ENCODE measurements around the gene EIF4E2. TPM values are rescaled to one million over a fixed set of nuclear protein-coding genes. Genes with fewer than 3 reads are reported as not detected.
A peak's percentile ranks its signal among the peaks of the same experiment; 100 is the strongest.

Gene EIF4E2
- total and polyA plus RNA-seq, 2 experiments from 2014 or later, result 76.9 to 122 TPM

- no peak for TF ChIP-seq EZH2 (IDR thresholded peaks at IDR 0.05; ENCODE audit: borderline replicate concordance)
- no peak for TF ChIP-seq EZH2phosphoT487 (IDR thresholded peaks at IDR 0.05; ENCODE audit: low read depth, severe bottlenecking, unreplicated experiment)
- TF ChIP-seq CTCF (IDR thresholded peaks at IDR 0.05; ENCODE audit: poor library complexity), result no peak
- H3K27ac ChIP-seq, result no peak overlapping the region
- H3K9me2 ChIP-seq (replicated peaks; ENCODE audit: insufficient read depth), result no peaks in the 10 kb centered on the region
- no peak overlapping the region for H3K4me3 ChIP-seq
- no peaks in the 10 kb centered on the region for H3K27me3 ChIP-seq
- no peaks in the 10 kb centered on the region for H4K20me1 ChIP-seq (ENCODE audit: insufficient read depth, poor library complexity, severe bottlenecking)
- no peaks in the 10 kb centered on the region for H3K79me2 ChIP-seq
- no peaks in the 10 kb centered on the region for H3K9me3 ChIP-seq (ENCODE audit: low read depth)
- no peaks in the 10 kb centered on the region for H3K36me3 ChIP-seq (replicated peaks; ENCODE audit: insufficient read depth, low read depth)
- no peak overlapping the region for H3K4me2 ChIP-seq
- no peak overlapping the region for H2AFZ ChIP-seq
- no peak for DNase-seq (ENCODE audit: low spot score)
- H3K4me1 ChIP-seq (ENCODE audit: insufficient read depth), result no peaks in the 10 kb centered on the region
- 87% methylated on average over 7 of the region's 7 CpGs for WGBS (ENCODE audit: low lambda C conversion rate, missing lambda C conversion rate)
Measured at GRCh38 chr2:232571026-232571474, 20.6 kb downstream of the EIF4E2 start.

- H3K9me2 ChIP-seq (replicated peaks; ENCODE audit: insufficient read depth), result no peaks in the 10 kb centered on the region
- H3K27me3 ChIP-seq, result no peaks in the 10 kb centered on the region
- TF ChIP-seq EZH2 (IDR thresholded peaks at IDR 0.05; ENCODE audit: borderline replicate concordance) (no peak), CTCF (IDR thresholded peaks at IDR 0.05; ENCODE audit: poor library complexity) (no peak), EZH2phosphoT487 (IDR thresholded peaks at IDR 0.05; ENCODE audit: low read depth, severe bottlenecking, unreplicated experiment) (no peak)
- no peaks in the 10 kb centered on the region for H3K79me2 ChIP-seq
- H3K4me3 ChIP-seq, result no peak overlapping the region
- H3K27ac ChIP-seq, result peak overlapping the region; percentile 29
- no peaks in the 10 kb centered on the region for H3K36me3 ChIP-seq (replicated peaks; ENCODE audit: insufficient read depth, low read depth)
- H3K4me2 ChIP-seq, result no peak overlapping the region
- H2AFZ ChIP-seq, result no peak overlapping the region
- H3K9me3 ChIP-seq (ENCODE audit: low read depth), result no peaks in the 10 kb centered on the region
- no peaks in the 10 kb centered on the region for H4K20me1 ChIP-seq (ENCODE audit: insufficient read depth, poor library complexity, severe bottlenecking)
- no peaks in the 10 kb centered on the region for H3K4me1 ChIP-seq (ENCODE audit: insufficient read depth)
- no peak for DNase-seq (ENCODE audit: low spot score)
Measured at GRCh38 chr2:232573042-232573441, 22.6 kb downstream of the EIF4E2 start.

GRCh38 chr2:232573771-232574435, 23.4 kb downstream of the EIF4E2 start:
- 98% methylated on average over 8 of the region's 8 CpGs for WGBS (ENCODE audit: low lambda C conversion rate, missing lambda C conversion rate)
- H3K36me3 ChIP-seq (replicated peaks; ENCODE audit: insufficient read depth, low read depth), result no peaks in the 10 kb centered on the region
- DNase-seq (ENCODE audit: low spot score), result no peak
- H3K9me2 ChIP-seq (replicated peaks; ENCODE audit: insufficient read depth), result no peaks in the 10 kb centered on the region
- no peaks in the 10 kb centered on the region for H3K4me1 ChIP-seq (ENCODE audit: insufficient read depth)
- no peak overlapping the region for H3K4me2 ChIP-seq
- H3K27ac ChIP-seq, result peak overlapping the region; percentile 77
- no peak overlapping the region for H2AFZ ChIP-seq
- no peak overlapping the region for H3K4me3 ChIP-seq
- H4K20me1 ChIP-seq (ENCODE audit: insufficient read depth, poor library complexity, severe bottlenecking), result no peaks in the 10 kb centered on the region
- no peaks in the 10 kb centered on the region for H3K9me3 ChIP-seq (ENCODE audit: low read depth)
- no peaks in the 10 kb centered on the region for H3K27me3 ChIP-seq
- no peaks in the 10 kb centered on the region for H3K79me2 ChIP-seq
- TF ChIP-seq EZH2 (IDR thresholded peaks at IDR 0.05; ENCODE audit: borderline replicate concordance) (no peak), EZH2phosphoT487 (IDR thresholded peaks at IDR 0.05; ENCODE audit: low read depth, severe bottlenecking, unreplicated experiment) (no peak), CTCF (IDR thresholded peaks at IDR 0.05; ENCODE audit: poor library complexity) (no peak)

Measured in hepatocyte (in vitro differentiated cells).